Activated CD4-positive, alpha-beta T cell treated with anti-CD3 and anti-CD28 coated beads for 4 hours (primary cell): ENCODE measurements around the gene MAS1.

Experiments used
- DNase-seq, 2 donors: peaks; one replicate each; pipeline ENCODE4 v3.0.0-alpha.2; 2020

The MAS1 gene

DNA sequence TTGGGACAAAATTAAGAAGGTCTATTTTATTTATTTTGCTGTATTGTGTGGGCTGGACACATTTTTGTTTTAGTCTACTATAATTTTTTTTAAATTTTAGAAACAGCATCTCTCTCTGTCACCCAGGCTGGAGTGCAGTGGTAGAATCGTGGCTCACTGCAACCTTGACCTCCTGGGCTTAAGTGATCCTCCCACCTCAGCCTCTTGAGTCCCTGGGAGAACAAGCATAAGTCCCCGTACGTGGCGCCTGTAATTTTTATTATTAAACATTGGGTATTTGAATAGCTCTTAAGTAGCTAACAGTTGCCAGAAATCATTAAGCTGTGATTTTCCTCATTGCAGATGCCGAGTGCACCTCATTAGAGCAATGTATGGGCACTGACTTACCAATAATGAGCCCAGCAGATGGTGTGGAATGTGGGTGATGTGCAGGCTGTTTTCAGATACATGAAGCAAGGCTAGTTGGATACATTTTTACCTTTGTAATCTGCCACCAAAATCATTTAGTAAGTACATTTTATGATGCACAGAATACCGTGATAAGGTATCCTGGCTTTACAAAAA lies 10.3 kb upstream of the MAS1 start:
- DNase-seq, result no peak

GRCh38 chr6:159884720-159885119 lies 6.1 kb upstream of the MAS1 start:
- DNase-seq, result no peak

GRCh38 chr6:159886270-159886669 lies 4.5 kb upstream of the MAS1 start:
- no peak for DNase-seq

- DNase-seq, result no peak
These were observed 3.6 kb upstream of the MAS1 start for GRCh38 chr6:159887146-159887545.

DNA sequence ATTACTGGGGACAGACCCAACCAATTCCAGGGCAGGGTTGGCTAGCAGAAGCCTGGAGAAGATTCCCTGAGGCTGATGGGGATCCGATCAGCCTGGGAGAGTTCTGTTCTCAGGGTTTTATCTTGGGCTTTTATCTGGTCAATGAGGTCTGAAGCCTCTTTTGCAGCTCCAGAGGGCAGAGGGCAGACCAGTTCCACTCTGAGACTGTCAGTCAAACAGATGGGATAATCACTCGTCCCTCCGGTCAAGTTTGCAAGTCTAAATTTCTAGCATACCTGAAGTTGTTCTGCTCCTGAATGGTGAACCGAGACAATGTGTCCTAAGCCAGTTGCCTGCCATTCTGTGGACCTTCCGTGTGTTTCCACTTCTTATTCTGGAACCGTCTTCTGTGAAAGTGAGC lies 3.0 kb upstream of the MAS1 start:
- DNase-seq, result no peak

- no peak for DNase-seq
These were observed 587 bp upstream of the MAS1 start for GRCh38 chr6:159890201-159890600.

DNA sequence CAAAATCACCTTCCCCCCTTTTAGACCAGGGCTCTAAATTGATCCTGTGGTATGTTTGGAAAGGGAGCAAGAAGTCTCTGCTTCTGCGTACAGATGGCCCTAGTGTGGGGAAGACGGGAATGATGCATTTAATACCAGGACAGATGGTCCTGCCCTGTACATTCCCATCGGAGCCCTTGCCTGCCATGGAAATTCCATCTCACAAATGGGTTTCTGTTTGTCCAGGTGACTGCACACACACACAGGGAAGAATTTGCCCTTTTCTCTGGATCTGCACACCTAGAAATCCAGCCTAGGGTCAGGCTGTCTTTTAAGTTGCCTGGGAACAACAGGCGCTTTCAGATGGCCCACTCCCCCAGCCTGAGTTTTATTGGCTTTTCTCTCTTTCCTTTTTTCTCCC lies 1.3 kb downstream of the MAS1 start:
- DNase-seq, result no peak

GRCh38 chr6:159893064-159893463 lies 2.3 kb downstream of the MAS1 start:
- no peak for DNase-seq

- no peak for DNase-seq
These were observed 4.2 kb downstream of the MAS1 start for GRCh38 chr6:159894991-159895390.

- no peak for DNase-seq
These were observed 6.8 kb downstream of the MAS1 start for GRCh38 chr6:159897603-159898002.

DNA sequence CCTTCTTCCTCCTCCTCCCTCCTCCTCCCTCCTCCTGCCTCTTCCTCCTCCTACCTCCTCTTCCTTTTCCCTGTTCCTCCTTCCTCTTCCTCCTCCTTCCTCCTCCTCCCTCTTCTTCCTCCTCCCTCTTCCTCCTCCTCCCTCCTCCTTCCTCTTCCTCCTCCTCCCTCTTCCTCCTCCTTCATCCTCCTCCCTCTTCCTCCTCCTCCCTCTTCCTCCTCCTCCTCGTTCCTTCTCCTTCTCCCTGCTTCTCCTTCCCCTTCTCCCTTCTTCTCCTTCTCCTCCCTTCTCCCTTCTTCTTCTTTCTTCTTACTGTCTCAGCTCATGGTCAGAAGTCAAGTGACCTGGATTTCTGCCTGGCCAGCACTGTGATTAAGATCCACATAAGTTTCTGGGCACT lies 7.7 kb downstream of the MAS1 start:
- DNase-seq, result no peak

DNA sequence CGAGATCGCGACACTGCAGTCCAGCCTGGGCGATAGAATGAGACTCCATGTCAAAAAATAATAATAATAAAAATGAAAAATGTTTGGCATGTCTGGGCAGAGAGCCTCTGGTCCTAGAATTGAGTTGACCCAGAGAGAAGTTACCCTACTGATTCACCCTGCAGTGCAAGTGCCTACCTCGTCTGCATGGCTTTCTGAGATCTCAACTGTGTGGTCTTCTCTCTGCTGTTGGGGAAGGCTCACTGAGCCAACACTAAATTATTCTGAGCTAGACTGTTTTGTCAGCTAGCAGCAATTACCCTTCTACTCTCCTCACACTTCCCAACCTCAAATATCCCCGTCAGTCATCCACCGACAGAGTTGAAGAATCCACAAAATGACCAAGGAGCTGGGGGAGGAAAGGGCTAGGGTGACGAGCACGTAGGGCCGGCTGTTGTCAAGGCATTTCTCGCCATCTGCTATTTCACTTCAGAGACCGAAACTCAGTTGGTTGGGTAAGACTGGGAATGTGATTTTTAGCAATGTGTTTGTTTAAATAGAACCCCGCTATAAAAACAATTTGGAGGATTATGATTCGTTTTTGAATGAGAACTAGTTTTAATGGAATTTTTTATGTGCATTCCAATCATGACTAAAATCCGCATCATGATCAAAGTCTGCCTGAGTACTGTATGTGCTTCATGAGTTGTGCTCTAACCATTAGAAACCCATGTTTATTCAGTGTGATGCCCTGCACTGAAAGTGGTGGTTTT lies 9.4 kb downstream of the MAS1 start:
- no peak for DNase-seq

DNA sequence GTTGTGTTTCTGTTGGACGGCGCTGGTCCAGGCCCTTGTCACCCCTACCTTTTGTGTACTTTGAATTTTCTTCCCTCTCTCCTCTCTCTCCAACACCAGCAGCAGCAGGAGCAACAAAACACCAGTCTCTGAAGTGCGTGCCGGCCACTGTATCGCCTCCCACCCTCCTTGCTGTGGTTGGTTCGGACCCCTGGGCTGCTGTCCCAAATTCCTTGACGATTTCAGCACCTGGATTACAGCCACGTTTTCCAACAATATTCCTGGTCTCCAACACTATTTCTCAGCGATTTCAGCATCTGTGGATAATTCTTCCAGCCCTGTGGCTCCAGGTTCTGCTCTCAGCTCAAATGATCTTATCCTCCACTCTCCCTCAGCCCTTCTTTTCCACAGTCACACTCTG lies 11.8 kb downstream of the MAS1 start:
- no peak for DNase-seq

DNA sequence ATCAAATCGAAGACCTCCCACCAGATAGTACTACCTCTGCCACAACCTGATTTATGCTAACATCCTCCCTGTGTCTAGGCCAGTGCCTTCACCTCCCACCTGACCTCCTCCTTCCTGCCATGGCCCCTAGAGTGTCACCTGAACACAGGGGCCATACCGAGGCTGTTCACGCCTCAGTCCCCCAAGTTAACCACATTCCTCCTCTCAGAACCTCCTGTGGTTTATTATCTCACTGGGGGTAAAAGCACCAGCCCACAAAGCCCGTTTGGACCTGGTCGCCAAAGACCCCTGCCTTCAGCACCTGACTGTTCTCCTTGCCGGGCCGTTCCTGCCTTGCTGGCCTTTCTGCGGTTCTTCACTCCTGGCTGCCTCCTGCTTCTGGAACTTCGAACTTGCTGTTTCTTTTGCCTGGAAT lies 13.7 kb downstream of the MAS1 start:
- DNase-seq, result no peak

- no peak for DNase-seq
These were observed 15.6 kb downstream of the MAS1 start for GRCh38 chr6:159906400-159906799.

DNA sequence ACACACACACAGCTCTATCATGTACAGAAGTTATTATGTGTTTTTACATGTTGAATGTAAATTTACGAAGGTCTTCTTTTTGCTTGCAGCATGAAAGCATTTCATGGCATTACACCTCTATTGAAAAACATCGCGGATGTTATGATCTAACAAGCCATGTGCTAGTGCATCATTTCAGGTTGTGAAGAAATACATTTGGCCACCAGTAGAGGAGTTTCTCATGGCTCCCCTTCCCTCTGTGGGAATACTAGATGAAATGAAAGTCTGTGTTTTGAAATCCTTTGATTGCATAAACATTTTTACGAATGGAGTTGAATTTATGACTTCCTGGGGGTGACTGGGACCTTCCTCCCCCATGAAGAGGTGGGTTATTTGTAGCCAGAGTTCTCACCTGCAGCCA lies 17.7 kb downstream of the MAS1 start:
- DNase-seq, result no peak

GRCh38 chr6:159908979-159909378 lies 18.2 kb downstream of the MAS1 start:
- no peak for DNase-seq

DNA sequence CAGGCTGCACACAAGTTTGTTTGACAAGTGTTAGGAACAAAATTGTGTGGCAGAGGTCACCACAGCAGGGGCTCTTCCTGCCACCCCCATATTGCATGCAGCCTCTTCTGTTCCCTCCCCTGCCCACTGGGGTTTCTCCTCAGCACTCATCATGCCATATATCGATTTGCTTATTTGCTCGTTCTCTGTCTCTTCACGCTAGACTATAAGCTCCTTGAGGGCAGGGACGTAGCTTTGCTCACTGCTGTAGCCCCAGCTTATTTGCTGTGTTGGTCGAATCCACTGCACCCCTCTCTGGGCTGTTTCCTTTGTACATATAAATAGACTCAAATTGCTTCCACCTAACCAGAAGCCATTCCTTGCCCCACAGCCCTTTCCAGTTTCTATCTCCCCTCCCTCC lies 19.6 kb downstream of the MAS1 start:
- no peak for DNase-seq

GRCh38 chr6:159913375-159913774 lies 22.6 kb downstream of the MAS1 start:
- no peak for DNase-seq

GRCh38 chr6:159913862-159914564 lies 23.2 kb downstream of the MAS1 start:
- DNase-seq, result no peak

DNA sequence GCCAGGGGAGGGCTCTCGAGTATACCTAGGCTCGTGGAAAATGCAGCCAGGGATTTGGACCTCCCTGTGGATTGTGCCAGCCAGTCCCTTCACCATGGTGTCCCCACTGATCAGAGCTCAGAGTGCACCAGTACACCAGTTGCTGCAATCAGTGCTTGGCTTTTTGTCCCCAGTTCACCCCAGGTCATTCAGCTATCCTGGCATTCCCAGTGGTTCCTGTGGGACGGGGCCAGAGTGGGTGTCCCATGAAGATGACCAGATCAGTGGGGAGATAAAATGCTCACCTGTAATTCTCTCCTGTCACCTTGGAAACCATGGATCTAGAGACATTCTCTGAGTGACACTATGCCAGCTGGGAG lies 23.8 kb downstream of the MAS1 start:
- no peak for DNase-seq

- DNase-seq, result no peak
These were observed 24.6 kb downstream of the MAS1 start for GRCh38 chr6:159915397-159915796.

- no peak for DNase-seq
These were observed 25.4 kb downstream of the MAS1 start for GRCh38 chr6:159916237-159916636.

GRCh38 chr6:159916752-159917151 lies 26.0 kb downstream of the MAS1 start:
- DNase-seq, result no peak
